Stimulated activated CD8-positive, alpha-beta memory T cell treated with anti-CD3 and anti-CD28 coated beads, Interleukin-15, amount 100 ng/mL, for 48 hours (primary cell): ENCODE results near the gene MAGI2.

Experiments
- DNase-seq, 2 donors: peaks; one replicate each; pipeline ENCODE4 v3.0.0-alpha.2; 2020; ENCODE audit warnings: low read depth in 2 of 2

Gene MAGI2

GRCh38 chr7:79258826-79259225, 194.6 kb downstream of the MAGI2 start:
- DNase-seq = no peak

DNA sequence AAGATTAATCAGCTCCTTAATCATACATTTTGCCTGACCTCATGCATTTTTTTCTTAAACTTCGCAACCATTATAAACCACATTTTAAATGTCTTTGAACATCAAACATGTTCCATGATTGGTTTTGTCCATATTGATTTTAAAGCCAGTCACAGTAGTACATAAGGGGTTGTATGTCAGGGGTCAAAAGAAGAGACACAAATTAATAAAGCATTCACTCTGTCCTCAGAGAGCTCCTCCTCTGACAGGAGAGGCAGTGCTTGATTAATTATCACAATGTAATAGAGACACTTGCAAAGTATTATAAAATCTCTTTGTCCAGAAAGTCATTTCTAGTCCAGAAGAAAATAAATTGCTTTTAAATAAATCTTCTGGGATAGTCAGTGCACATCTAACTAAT, 195.5 kb downstream of the MAGI2 start:
- no peak for DNase-seq

GRCh38 chr7:79245623-79246249, 207.7 kb downstream of the MAGI2 start:
- DNase-seq = no peak

DNA sequence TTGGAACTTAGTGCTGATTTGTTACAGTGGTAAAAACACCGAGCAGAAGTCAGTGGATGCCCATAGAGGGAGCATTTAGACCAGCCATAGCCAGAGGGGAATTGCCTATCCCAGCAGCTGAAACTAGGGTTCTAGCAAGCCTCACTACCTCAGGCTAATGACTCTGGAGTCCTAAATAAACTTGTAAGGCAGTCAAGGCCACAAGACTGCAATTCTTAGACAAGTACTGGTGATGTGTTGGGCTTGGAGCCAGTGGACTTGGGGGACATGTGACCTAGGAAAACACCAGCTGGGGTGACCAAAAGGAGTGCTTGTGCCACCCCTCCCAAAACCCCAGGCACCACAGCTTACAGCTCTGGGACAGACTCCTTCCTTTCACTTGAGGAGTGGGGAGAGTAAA, 209.0 kb downstream of the MAGI2 start:
- no peak for DNase-seq

DNA sequence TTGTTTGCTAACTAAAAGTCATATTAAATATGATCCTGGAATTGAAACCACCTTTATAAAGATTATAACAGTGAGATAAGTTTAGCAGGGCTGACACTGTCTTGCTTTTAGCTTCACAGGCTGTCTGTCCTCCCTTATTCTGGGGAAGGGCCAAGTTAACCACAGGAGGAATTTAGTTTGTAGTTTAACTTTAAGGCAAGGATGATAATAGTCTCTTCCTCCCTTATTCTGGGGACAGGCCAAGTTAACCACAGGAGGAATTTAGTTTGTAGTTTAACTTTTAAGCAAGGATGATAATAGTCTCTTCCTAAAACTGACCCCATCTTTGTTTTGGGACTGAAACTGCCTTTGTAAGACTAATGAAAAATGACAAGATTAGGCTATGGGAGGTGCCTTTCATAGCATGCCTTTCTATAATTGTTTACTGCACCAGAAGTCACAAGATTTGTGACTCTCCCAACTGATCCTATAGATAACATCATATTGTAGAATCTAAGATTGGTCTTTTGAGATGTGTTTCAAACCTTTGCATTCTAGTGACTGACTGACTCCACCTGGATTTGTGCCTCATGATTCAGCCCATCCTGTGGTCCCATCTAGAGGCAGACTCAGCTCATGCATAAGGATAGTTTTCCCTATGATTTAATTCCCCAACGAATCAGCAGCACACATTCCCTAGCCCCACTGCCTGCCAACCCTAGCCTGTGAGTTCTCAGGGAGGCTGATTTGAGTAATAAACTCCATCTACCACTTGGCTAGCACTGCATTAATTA, 212.0 kb downstream of the MAGI2 start:
- no peak for DNase-seq

- DNase-seq = no peak
Measured at GRCh38 chr7:79240413-79240812, 213.1 kb downstream of the MAGI2 start.

DNA sequence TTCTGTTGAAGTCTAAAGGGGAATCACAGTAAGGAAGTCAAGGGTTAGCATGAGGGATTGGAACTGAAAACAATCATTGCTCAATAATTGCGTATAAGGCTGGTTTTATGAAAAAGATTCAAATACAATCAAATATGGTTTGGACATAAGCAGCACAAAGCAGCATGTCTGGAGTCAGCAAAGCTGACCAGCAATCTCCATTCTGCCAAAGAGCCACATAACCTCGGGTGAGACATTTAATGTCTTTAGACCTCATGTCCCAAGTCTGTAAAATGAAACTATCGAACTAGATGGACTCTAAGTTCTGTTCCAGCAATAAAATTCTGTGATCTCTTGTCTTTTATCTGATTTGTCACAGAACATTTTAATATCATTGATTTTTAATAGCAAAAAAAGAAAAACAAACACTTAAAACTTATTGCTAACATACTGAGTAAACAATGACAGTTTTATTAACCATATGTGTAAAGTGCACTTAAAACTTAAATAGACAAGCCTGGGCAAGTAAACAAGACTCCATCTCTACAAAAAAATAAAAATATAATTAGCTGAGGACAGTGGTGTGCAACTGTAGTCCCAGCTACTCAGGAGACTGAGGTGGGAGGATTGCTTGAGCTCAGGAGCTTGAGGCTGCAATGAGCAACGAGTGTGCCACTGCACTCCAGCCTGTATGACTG, 217.0 kb downstream of the MAGI2 start:
- DNase-seq = no peak

GRCh38 chr7:79227044-79227443, 226.4 kb downstream of the MAGI2 start:
- no peak for DNase-seq

DNA sequence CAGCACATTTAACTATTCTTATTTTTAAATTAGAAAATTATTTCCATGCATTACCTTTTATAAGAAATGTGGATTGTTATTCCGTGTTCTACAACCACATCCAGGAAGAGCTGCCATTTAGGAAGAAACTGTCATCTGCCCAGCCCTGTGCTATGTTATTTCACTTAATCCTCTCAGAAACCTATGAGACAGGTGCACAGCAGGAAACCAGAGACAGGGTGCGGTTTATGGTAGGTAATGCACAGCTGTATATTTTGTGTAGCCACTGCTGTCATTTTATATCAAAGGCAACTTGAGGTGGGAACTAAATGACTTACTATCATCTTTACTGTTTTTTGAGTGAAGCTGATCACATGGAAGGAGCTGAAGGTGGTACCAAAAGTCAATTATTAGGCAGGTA, 232.3 kb downstream of the MAGI2 start:
- DNase-seq = no peak

DNA sequence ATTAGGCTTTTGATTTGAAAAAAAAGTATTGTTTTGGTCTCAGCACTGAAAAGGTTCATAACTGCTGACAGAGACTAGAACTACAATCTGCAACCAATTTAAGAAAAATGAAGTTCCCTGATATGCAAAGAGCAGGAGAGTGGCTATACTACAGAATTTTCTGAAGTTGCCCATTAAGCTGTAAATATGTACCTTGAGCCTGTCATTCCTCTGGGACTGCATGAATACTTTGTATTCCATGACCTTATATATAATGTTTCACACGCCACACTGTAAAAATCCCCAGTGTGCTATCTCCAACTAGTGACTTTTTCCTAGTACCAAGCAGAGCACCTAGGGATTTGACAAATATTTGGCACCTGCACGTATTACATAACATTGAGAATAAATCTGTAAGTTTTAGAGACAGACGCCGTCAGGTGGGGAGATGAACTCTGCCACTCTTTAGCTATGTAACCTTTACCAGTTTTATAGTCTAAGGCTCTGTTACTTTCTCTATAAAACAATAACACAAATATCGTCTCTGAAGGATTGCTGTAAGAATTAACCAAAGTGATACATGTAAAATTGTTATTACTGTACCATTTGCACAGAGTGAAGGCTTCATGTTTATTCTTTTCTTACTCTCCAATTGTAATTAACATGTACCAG, 235.4 kb downstream of the MAGI2 start:
- no peak for DNase-seq

GRCh38 chr7:79217468-79217867, 236.0 kb downstream of the MAGI2 start:
- DNase-seq = no peak

- DNase-seq = no peak
Measured at GRCh38 chr7:79216236-79216635, 237.2 kb downstream of the MAGI2 start.

DNA sequence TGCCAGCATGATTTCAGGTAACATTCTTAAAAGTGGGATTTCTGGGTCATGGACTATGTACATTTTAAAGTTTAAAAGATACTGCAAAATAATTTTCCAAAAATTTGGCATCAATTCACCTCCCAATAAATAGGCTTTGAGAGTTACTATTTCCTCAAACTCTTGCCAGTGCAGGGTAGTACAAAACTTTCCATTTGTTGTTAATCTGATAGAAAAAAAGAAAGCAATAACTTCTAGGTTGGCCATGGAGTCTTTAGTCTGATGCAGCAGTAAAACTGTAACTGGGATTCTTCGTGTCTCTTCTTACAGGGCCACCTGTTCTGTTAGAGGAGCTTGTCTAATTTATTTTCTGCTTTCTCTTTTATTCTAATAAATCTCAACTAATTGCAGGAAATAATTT, 241.1 kb downstream of the MAGI2 start:
- no peak for DNase-seq

- no peak for DNase-seq
Measured at GRCh38 chr7:79211724-79212123, 241.7 kb downstream of the MAGI2 start.

DNA sequence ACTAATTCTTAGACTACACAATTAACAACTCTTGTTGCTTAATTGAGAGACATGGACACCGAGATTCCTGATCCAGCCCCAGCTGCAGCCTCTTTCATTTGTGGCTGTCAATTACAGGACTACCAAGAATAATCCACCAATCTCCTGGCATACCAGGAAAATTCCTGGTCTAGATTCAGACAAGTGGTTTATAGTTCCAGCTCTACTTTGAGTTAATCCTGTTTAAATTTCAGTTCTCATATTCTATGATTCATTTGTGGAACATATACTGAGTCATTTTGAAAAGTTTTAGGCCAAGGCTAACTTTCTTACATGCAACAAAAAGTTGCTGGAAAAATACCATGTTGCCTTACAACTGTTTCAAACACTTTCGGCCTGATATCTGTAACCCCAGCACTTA, 253.5 kb downstream of the MAGI2 start:
- DNase-seq = no peak

DNA sequence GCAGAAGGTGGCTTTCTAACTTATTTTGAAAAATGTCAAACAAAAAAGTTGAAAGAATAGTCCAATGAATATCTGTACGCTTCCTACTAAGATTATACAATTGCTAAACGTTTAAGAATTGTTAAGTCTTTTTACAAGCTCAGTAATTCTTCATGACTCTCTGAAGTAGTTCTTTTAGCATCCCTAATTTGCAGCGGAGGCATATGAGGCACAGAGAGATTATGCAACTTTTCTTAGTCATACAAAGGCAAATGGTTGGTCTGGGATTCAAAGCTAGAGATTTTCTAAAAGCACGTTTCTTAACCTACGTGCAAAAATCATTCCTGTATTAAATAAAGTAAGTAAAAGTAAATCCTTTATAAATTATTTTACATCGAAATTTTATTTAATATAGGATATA, 254.2 kb downstream of the MAGI2 start:
- no peak for DNase-seq

DNA sequence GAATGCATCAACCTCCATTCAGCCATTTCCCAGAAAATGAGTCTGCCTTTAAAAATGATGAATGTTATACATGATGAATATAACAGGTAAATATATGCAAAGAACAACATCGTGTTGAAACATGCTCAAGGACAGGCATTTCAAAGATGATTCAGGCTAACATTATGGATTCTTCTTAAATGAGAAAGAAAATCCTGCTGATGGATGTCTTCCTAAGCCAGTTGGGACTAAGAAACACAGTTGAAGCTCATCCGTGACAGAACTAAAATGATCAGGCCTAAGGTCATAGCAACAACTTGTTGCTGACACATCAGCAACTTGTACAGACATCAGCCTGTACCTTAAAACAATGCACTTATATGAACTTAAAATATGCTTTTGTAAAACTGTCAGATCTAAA, 267.9 kb downstream of the MAGI2 start:
- no peak for DNase-seq

DNA sequence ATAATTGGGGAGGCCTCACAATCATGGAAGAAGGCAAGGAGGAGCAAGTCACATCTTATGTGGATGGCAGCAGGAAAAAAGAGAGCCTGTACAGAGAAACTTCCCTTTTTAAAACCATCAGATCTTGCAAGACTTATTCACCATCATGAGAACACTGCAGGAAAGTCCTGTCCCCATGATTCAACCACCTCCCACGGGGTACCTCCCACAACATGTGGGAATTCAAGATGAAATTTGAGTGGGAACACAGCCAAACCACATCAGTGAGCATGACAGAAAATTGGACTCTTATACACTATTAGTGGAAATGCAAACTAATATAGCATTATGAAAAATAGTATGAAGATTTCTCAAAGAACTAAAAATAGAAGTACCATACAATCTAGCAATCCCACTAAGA, 271.2 kb downstream of the MAGI2 start:
- DNase-seq = no peak

DNA sequence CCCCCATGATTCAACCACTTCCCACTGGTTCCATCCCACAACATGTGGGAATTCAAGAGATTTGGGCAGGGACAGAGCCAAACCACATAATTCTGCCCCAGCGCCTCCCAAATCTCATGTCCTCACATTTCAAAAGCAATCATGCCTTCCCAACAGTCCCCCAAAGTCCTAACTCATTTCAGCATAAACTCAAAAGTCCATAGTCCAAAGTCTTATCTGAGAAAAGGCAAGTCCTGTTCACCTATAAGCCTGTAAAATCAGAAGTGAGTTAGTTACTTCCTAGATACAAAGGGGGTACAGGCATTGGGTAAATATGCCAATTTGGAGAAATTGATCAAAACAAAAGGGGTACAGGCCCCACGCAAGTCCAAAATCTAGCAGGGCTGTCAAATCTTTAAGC, 272.9 kb downstream of the MAGI2 start:
- no peak for DNase-seq

DNA sequence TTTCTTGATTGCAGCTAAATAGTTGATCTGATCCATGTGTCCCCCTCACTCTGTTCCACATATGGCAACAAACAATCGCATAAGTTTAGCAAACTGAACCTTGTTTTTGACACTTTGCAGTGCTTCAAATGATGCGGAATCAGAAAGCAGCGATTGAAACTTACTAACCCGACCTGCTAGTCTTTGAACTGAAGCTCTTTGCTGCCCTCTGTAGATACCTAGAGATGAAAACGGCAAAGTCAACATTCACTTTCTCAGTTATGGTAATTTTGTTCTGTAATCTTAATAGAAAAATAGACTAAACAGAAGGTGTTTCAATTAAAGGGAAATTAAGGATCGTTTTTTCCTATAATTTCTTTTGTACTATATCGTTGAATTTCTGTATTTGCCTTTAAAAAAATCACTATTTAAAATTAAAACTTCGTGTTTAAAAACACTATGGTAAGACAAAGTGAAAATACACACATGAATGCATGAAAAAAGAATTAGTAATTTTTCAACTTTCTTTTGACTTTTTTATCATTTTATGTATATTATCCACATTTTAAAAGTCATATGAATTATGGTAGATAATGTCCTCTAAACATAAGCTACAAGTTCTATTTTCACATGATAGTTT, 276.5 kb downstream of the MAGI2 start:
- no peak for DNase-seq

- no peak for DNase-seq
Measured at GRCh38 chr7:79175374-79175773, 278.1 kb downstream of the MAGI2 start.

- DNase-seq = no peak
Measured at GRCh38 chr7:79165225-79165624, 288.2 kb downstream of the MAGI2 start.
